WERI-Rb-1 (cell line): ENCODE results near the gene GALNT18.

ENCODE experiments used
- DNase-seq: peaks from one replicate; pipeline ENCODE4 v3.0.0-alpha.2; 2020
- H3K27ac ChIP-seq: fragments of 250-450 bp; sonication (Bioruptor Pico); 2 replicates; pipeline ENCODE4 v1.5.1; 2020; ENCODE audit warnings: mild to moderate bottlenecking, moderate library complexity
- H3K27me3 ChIP-seq: fragments of 250-450 bp; sonication (Bioruptor Pico); 2 replicates; pipeline ENCODE4 v1.5.1; 2021; ENCODE audit warnings: mild to moderate bottlenecking, low read depth, moderate library complexity; ENCODE audit not compliant: insufficient read depth, severe bottlenecking
- H3K36me3 ChIP-seq: fragments of 250-450 bp; sonication (Bioruptor Pico); 2 replicates; pipeline ENCODE4 v1.5.1; 2020; ENCODE audit warnings: mild to moderate bottlenecking, moderate library complexity
- H3K4me3 ChIP-seq: 2 replicates; pipeline ENCODE4 v1.5.1; 2011; ENCODE audit warnings: low read depth, mild to moderate bottlenecking, control low read depth, low read length
- H3K9me3 ChIP-seq: fragments of 250-450 bp; sonication (Bioruptor Pico); 2 replicates; pipeline ENCODE4 v1.5.1; 2021; ENCODE audit warnings: mild to moderate bottlenecking, moderate library complexity; ENCODE audit not compliant: severe bottlenecking
- CTCF ChIP-seq: IDR thresholded peaks from 2 replicates; pipeline ENCODE4 v1.5.1; 2011; ENCODE audit warnings: low read depth, mild to moderate bottlenecking, control low read depth, inconsistent platforms, low read length

The GALNT18 gene

GRCh38 chr11:11667056-11667455, 45.3 kb upstream of the GALNT18 start:
- no peaks in the 10 kb centered on the region for H3K36me3 ChIP-seq
- H3K27me3 ChIP-seq: no peaks in the 10 kb centered on the region
- H3K9me3 ChIP-seq: peaks cover 6% of the 10 kb centered on the region
- H3K27ac ChIP-seq: no peak overlapping the region
- no peak overlapping the region for H3K4me3 ChIP-seq
- peak; percentile 37; the same call in 1 of the 2 replicates for TF ChIP-seq CTCF
- no peak for DNase-seq

GRCh38 chr11:11665407-11665806, 43.6 kb upstream of the GALNT18 start:
- DNase-seq: no peak
- H3K27me3 ChIP-seq: no peaks in the 10 kb centered on the region
- H3K36me3 ChIP-seq: no peaks in the 10 kb centered on the region
- TF ChIP-seq CTCF: no peak
- no peak overlapping the region for H3K4me3 ChIP-seq
- H3K27ac ChIP-seq: no peak overlapping the region
- H3K9me3 ChIP-seq: peaks cover 6% of the 10 kb centered on the region

DNA sequence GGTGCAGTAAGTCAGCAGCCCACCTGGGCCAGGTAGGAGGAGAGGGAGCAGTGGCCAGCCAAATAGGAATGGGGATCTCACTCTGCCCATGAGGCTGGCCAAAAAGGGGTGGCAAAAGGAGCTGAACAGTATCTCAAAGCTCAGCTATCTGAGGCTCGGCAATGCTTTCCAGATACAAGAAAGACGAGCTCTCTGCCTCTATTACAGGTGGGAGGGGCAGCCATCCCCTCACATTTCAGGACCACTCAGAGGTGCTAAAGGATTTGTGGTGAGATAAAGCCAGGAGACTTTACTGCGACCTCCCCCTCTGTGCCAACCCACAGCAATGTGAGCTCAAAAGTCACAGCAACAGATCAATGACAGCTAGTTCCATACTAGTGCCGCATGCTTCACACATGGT, 42.1 kb upstream of the GALNT18 start:
- no peak overlapping the region for H3K27ac ChIP-seq
- H3K36me3 ChIP-seq: no peaks in the 10 kb centered on the region
- H3K9me3 ChIP-seq: peaks cover 6% of the 10 kb centered on the region
- DNase-seq: no peak
- no peak overlapping the region for H3K4me3 ChIP-seq
- no peak for TF ChIP-seq CTCF
- no peaks in the 10 kb centered on the region for H3K27me3 ChIP-seq

DNA sequence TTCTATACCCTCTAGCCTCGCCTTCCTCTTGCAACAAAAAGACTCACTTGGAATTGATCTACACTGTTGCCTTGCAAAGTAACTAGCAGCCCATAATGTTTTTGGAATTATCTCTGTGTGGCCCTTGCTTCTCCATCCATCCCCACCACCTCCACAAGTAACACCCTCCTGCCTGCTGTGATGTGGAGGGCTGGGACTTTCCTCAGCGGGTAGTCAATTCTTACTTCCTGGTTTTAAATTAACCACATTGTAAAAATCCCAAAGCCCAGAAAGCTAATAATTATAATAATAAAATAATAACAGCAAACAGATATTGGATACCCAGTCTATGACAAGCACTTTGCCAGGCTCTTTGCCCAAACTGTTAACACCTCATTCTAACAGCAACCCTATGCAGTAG, 40.8 kb upstream of the GALNT18 start:
- no peak for TF ChIP-seq CTCF
- Histone ChIP-seq H3K9me3 (peaks cover 6% of the 10 kb centered on the region), H3K27ac (no peak overlapping the region), H3K36me3 (no peaks in the 10 kb centered on the region), H3K4me3 (no peak overlapping the region), H3K27me3 (no peaks in the 10 kb centered on the region)
- DNase-seq: no peak

GRCh38 chr11:11661326-11662040, 39.7 kb upstream of the GALNT18 start:
- H3K27ac ChIP-seq: no peak overlapping the region
- TF ChIP-seq CTCF: no peak
- peak; percentile 44 for DNase-seq

GRCh38 chr11:11660363-11660740, 38.5 kb upstream of the GALNT18 start:
- no peak overlapping the region for H3K27ac ChIP-seq
- no peak for DNase-seq

More at GRCh38 chr11:11661326-11662040, 39.7 kb upstream of the GALNT18 start:
- Histone ChIP-seq H3K27me3 (no peaks in the 10 kb centered on the region), H3K36me3 (no peaks in the 10 kb centered on the region), H3K9me3 (no peaks in the 10 kb centered on the region), H3K4me3 (no peak overlapping the region)

More at GRCh38 chr11:11660363-11660740, 38.5 kb upstream of the GALNT18 start:
- no peaks in the 10 kb centered on the region for H3K36me3 ChIP-seq
- no peaks in the 10 kb centered on the region for H3K9me3 ChIP-seq
- TF ChIP-seq CTCF: no peak
- H3K27me3 ChIP-seq: no peaks in the 10 kb centered on the region
- no peak overlapping the region for H3K4me3 ChIP-seq
